ENCODE data around the gene FAM136A.

DNA sequence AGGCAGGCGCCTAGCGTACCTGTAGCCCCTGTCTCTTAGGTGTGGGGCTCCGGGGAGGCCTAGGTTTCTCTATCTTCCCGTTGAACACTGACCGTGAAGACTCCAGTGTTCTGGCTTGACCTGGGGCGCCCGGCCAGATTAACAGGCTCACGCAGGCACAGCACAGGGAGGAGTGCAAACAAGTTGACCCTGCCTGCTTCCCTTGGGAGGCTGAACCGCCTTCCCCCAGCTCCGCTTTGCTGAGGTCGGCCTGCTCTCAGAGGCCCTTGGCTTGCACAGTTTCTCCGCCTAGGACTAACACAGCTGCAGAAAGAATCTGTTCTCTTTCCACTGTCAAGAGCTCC lies 43.4 kb downstream of the FAM136A start:
- TF ChIP-seq, protein P1, sequence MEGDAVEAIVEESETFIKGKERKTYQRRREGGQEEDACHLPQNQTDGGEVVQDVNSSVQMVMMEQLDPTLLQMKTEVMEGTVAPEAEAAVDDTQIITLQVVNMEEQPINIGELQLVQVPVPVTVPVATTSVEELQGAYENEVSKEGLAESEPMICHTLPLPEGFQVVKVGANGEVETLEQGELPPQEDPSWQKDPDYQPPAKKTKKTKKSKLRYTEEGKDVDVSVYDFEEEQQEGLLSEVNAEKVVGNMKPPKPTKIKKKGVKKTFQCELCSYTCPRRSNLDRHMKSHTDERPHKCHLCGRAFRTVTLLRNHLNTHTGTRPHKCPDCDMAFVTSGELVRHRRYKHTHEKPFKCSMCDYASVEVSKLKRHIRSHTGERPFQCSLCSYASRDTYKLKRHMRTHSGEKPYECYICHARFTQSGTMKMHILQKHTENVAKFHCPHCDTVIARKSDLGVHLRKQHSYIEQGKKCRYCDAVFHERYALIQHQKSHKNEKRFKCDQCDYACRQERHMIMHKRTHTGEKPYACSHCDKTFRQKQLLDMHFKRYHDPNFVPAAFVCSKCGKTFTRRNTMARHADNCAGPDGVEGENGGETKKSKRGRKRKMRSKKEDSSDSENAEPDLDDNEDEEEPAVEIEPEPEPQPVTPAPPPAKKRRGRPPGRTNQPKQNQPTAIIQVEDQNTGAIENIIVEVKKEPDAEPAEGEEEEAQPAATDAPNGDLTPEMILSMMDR (IDR thresholded peaks at IDR 0.05): no peak
- TF ChIP-seq POLR2AphosphoS5 (IDR thresholded peaks at IDR 0.05; ENCODE audit: insufficient read depth in 1 of 2, low read depth in 1 of 2) (no peak), POLR2A (IDR thresholded peaks at IDR 0.05) (no peak)
